ENCODE data around the gene UBE2I.
A peak's percentile ranks its signal among the peaks of the same experiment; 100 is the strongest.
"Not testable (repeated sequence)": the region's sequence is repeated elsewhere in the genome, so short reads cannot be mapped to it uniquely, and the experiment has no call there.

The UBE2I gene

DNA sequence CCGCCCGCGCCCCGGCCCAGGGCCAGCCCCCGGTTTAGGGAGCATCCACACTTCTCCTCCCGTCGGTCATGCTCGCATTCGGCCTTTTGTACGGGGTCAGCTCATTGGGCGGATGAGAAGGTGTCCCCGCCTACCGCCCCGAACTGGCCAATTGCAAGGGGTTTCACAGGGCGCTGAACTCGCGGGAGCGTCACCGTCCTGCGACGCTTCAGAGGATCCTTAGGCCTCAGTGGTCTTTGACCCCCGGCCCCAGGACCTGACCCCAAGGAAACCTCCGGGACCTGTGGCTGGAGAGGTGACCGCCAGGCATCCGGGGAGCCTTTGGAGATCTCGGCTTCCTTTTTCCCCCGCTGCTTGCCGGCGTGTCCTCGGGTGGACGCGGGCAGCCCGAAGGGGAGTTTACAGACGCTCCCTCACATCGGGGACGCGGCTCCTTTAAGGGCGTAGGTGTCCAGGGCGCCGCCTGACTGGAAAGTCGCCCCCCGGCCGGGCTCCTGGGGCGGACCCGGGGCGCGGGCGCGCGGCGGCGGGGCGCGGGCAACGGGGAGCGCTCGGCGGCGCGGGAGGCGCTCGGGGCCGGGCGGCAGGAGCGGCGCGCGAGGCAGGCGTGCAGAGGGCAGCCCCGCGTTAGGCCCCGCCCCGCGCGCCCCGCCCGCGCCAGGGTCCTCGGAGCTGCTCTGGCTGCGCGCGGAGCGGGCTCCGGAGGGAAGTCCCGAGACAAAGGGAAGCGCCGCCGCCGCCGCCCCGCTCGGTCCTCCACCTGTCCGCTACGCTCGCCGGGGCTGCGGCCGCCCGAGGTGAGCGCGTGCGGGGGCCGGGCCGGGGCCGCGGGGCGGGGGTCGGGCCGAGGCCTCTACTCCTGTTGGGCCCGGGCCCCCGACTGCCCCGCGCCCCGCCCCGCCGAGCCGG is at the start of gene UBE2I:
Gene UBE2I, plus strand, starts transcription at position 660 of the 909 bp plus-strand sequence. CDS start 4,395 bp downstream, outside the sequence.
- DNase-seq: peak; percentile 95

GRCh38 chr16:1259760-1260068 is 49.7 kb upstream of the UBE2I start:
- DNase-seq: no peak

DNA sequence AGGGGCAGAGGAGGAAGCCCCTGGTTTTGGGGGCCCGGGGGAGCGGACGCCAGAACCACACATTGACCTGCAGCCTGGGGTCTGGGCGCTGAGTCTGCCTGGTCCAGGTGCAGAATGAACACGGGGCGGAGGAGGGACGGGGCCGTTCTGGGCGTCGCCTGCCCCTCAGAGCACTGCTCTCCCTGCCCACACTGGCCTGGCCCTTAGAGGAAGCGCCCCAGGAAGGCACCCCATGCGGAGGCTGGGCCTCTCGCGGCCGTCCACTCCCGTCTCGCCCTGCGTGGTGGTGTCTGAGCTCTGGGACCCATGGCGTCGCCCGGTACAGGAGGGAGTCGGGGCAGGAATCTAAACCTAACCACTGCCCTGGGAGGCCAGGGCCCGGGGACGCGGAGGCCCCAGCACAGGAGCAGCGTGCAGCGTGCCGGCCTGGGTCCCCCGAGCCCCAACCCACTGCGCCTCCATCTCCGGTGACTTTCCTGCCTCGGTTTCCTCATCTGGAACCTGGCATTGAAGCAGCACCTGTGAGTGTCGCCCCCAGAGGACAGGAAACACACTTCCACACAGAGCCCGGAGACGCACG is 49.2 kb upstream of the UBE2I start:
- DNase-seq: no peak

- no peak for DNase-seq
Measured at GRCh38 chr16:1261131-1261892, 48.1 kb upstream of the UBE2I start.

- DNase-seq: no peak
Measured at GRCh38 chr16:1262210-1262845, 47.1 kb upstream of the UBE2I start.

DNA sequence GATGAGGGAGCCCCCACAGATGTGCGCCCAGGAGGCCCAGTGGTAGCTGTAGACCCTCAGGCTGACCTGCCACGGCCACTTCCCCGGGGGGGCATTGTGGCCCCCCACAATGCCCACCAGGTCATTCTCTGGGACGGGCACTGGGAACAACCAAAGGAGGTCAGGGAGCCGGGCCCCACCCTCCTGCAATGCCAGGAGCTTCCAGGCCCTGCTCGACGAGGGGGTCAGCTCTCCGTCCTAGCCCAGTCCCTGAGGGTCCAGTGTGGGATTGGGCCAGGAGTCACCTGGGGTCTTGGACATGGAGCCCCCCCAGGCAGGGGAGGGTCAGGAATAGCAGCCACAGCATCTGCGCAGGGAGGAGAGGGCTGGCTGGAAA is 46.6 kb upstream of the UBE2I start:
- no peak for DNase-seq

- DNase-seq: no peak
Measured at GRCh38 chr16:1263591-1264344, 45.7 kb upstream of the UBE2I start.

DNA sequence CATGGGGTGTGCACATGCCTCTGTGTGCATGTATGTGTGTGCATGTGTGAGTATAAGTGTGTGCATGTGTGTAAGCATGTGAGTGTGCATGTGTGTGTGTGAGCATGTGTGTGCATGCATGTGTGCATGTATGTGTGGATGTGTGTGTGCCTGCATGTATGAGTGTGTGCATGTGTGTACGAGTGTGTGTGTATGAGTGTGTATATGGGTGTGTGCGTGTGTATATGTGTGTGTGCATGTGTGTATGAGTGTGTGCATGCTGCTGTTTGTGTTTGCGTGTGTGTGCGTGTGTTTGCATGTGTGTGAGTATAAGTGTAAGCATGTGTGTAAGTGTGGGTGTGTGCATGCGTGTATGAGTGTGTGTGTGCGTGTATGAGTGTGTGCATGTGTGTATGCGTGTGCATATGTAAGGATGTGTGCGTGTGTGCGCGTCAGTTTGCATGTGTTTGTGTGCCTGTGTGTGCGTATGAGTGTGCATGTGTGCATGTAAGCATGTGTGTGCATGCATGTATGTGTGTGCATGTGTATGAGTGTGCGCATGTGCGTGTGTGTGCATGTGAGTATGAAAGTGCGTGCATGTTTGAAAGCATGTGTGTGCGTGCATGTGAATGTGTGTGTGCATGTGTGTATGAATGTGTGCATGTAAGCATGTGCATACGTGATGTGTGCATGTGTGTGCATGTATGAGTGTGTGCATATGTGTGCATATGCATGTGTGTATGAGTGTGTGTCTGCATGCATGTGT is 44.9 kb upstream of the UBE2I start:
- no peak for DNase-seq

DNA sequence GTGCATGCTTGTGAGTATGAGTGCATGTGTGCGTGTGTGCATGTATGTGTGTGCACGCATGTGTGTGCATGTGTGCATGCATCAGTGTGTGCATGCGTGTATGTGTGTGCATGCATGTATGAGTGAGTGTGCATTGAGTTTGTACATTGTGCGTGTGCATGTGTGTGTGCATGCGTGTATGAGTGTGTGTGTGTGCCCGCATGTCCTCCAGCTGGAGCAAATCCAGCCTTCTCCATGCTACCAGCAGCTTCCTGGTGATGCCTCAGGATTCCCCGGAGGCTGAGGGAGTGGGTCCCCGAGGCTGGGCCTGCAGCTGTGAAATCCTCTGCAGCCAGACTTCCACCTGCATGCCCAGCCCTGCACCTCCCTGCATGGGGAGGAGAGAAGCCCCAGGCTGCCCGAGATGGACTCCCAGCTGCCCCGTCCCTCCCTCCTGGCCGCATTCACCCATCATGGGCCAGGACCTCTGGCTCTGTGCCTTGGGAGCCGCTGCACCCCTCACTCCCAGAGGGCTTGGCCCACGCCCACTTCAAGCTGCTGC is 44.3 kb upstream of the UBE2I start:
- DNase-seq: no peak

DNA sequence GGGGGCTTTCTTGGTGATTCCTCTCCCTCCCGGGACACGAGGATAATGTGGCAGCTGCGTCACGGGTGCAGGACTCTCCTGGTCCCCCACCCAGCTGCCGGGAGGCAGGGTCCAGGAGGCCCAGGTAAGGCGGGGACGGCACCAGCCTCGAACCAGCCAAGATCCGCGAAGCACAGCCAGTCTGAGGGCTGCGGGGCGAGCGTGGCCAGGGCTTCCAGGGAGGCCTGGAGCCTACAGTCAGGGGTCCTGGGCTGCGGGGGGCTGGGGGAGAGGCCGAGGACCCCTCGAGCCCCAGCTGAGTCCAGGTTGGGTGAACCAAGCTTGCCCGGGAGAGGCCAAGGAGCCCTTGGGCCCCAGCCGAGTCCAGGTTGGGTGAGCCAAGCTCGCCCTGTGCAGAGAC is 43.6 kb upstream of the UBE2I start:
- no peak for DNase-seq

DNA sequence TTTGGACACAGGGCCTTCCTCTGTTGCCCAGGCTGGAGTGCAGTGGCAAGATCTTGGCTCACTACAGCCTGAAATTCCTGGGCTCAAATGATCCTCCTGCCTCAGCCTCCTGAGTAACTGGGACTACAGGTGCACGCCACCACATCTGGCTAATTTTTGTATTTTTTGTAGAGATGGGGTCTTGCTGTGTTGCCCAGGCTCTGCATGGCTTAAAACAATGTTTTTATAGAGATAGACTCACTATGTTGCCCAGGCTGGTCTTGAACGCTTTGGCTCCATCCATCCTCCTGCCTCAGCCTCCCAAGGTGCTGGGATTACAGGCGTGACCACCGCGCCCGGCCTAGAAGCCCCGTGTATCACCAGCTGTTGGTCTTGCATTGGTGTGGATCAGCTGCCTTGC is 40.0 kb upstream of the UBE2I start:
- not testable (repeated sequence) for DNase-seq

DNA sequence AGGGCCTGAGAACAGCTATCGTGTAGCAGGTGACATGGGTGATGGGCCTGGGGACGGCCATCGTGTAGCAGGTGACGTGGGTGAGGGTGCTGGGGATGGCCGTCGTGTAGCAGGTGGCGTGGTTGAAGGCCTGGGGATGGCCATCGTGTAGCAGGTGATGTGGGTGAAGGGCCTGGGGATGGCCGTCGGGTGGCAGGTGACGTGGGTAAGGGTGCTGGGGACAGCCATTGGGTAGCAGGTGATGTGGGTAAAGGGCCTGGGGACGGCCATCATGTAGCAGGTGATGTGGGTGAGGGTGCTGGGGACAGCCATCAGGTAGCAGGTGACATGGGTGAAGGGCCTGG is 38.1 kb upstream of the UBE2I start:
- no peak for DNase-seq

DNA sequence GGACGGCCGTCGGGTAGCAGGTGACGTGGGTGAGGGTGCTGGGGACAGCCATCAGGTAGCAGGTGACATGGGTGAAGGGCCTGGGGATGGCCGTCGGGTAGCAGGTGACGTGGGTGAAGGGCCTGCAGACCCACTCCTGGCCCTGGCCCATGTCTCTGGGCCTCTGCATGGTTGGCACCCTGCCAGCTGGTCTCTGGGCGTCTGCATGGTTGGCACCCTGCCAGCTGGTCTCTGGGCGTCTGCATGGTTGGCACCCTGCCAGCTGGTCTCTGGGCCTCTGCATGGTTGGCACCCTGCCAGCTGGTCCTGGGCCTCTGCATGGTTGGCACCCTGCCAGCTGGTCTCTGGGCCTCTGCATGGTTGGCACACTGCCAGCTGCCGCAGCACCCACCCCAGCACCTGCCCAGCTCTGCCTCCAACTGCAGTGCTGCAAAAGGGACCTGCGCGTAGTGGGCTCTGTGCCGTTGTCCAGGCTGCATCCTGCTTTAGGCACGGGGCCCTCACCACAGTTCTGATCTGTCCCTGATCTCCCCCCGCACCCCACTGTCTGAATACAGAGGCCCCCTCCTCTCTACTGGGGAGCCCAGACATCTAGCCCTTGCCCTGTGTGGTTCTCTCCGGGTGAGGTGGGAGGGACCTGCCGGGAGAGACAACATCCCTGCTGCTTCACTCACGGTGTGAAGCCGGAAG is 37.6 kb upstream of the UBE2I start:
- DNase-seq: peak; percentile 12

GRCh38 chr16:1272453-1273198 is 36.8 kb upstream of the UBE2I start:
- no peak for DNase-seq

GRCh38 chr16:1273816-1274215 is 35.6 kb upstream of the UBE2I start:
- no peak for DNase-seq

GRCh38 chr16:1274767-1275166 is 34.7 kb upstream of the UBE2I start:
- no peak for DNase-seq

DNA sequence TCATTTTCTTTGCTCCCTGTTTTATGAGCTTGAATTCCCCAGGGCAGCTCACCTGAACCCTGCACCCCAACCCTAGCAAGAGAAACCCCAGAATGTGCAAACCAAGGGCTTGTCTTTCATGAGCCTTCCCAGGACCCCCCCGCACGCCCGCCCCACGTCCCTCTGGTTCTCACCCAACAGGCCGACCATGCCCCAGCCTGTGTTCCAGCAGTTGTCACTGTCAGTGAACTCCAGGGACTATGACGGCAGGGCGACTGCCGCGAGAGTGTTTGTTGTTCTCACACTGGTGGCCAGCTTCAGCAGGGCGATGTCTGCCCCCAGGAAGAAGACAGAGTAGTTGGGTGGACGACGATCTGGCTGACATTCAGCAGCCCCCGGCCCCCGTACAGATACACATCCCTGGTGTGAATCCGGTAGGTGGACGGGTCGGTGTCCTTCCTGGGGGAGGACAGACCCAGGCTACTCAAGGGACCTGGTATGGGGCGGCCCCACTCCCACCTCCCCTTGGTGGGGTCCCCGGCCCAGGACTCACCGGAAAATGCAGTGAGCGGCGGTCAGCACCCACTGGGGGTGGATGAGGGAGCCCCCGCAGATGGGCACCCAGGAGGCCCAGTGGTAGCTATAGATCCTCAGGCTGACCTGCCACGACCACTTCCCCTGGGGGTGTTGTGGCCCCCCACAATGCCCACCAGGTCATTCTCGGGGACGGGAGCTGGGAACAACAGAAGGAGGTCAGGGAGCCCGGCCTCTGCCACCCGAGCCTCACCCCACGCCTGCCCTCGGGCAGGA is 33.5 kb upstream of the UBE2I start:
- DNase-seq: no peak

GRCh38 chr16:1276580-1276878 is 32.9 kb upstream of the UBE2I start:
- no peak for DNase-seq

- no peak for DNase-seq
Measured at GRCh38 chr16:1277151-1277598, 32.3 kb upstream of the UBE2I start.
